ENCODE measurements around the gene RBM14. TPM values are rescaled to one million over a fixed set of nuclear protein-coding genes. Genes with fewer than 3 reads are reported as not detected.

Gene RBM14
- total and polyA plus RNA-seq, 9 of the 15 experiments (the other 6 are each of a cell fraction or from before 2014, with no cell fraction given), result 5.5 to 131 (median 42.6) TPM

DNA sequence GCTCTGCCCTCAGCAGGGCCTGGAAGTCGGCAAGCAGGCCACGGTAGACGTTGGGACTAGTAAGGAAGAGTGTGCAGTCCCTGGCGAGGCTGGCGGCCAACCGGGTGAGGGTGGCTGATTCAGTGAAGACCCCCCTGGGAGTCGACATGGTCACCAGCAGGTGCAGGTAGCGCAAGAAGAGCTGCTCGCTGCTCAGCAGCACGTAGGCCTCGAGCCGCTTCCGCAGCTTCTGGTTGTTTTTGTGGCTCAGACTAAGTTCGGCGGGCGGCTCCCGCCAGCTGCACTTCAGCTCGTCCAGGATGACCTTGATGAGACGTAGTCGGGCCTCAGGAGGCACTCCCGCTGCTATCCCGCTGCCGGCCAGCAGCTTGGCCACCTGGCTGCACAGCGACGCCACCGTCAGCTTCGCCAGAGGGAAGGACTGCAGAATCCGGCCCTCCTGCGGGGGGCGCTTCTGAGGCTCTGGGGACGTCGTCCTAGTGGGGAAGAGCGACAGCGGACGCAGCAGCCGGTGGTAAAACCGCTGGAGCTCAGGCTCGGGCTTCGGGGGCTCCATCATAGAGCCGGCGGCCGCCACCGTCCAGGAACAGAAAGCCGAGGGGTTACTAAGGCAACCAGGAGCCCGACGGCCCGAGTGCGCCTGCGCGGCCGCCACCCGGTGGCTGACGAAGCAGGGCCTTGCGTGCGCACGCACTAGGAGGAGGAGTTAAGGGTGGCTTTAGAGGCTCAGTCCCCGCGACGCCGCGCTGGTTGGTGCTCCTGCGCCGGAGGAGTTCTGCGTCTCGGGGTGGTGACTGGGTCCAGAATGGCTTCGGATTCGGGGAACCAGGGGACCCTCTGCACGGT lies 23.8 kb upstream of the RBM14 start, which contains the start of the genes CCDC87 and CCS (continued):
- TF ChIP-seq, protein P1, sequence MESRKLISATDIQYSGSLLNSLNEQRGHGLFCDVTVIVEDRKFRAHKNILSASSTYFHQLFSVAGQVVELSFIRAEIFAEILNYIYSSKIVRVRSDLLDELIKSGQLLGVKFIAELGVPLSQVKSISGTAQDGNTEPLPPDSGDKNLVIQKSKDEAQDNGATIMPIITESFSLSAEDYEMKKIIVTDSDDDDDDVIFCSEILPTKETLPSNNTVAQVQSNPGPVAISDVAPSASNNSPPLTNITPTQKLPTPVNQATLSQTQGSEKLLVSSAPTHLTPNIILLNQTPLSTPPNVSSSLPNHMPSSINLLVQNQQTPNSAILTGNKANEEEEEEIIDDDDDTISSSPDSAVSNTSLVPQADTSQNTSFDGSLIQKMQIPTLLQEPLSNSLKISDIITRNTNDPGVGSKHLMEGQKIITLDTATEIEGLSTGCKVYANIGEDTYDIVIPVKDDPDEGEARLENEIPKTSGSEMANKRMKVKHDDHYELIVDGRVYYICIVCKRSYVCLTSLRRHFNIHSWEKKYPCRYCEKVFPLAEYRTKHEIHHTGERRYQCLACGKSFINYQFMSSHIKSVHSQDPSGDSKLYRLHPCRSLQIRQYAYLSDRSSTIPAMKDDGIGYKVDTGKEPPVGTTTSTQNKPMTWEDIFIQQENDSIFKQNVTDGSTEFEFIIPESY (CRISPR knock-in tag; IDR thresholded peaks at IDR 0.05), result peak; percentile 80
- TF ChIP-seq RAD21 (CRISPR knock-in tag; conservative IDR thresholded peaks at IDR 0.05 in 1 of 2, IDR thresholded peaks at IDR 0.05 in 1 of 2) (peak; percentile 51 to 56; a peak in 3 of 4 replicates), IFI16 (CRISPR knock-in tag; IDR thresholded peaks at IDR 0.05) (no peak), BRCA1 (IDR thresholded peaks at IDR 0.05) (no peak), BRCA1 (CRISPR knock-in tag; IDR thresholded peaks at IDR 0.05) (no peak), CBX3 (IDR thresholded peaks at IDR 0.05; ENCODE audit: borderline replicate concordance in 1 of 2, low read length in 2 of 2) (peak in 1 of 2 experiments; percentile 80; a peak in 1 of 3 replicates), DIDO1 (tag; IDR thresholded peaks at IDR 0.05; ENCODE audit: low read depth) (no peak), CTCF (IDR thresholded peaks at IDR 0.05 in 2 of 3, conservative IDR thresholded peaks at IDR 0.05 in 1 of 3; ENCODE audit: insufficient read depth in 2 of 3, low read depth in 1 of 3, low read length in 3 of 3) (peak; percentile 96 to 99 (median 99)), ZNF140 (CRISPR knock-in tag; IDR thresholded peaks at IDR 0.05) (no peak)
- TF ChIP-seq, protein P2, sequence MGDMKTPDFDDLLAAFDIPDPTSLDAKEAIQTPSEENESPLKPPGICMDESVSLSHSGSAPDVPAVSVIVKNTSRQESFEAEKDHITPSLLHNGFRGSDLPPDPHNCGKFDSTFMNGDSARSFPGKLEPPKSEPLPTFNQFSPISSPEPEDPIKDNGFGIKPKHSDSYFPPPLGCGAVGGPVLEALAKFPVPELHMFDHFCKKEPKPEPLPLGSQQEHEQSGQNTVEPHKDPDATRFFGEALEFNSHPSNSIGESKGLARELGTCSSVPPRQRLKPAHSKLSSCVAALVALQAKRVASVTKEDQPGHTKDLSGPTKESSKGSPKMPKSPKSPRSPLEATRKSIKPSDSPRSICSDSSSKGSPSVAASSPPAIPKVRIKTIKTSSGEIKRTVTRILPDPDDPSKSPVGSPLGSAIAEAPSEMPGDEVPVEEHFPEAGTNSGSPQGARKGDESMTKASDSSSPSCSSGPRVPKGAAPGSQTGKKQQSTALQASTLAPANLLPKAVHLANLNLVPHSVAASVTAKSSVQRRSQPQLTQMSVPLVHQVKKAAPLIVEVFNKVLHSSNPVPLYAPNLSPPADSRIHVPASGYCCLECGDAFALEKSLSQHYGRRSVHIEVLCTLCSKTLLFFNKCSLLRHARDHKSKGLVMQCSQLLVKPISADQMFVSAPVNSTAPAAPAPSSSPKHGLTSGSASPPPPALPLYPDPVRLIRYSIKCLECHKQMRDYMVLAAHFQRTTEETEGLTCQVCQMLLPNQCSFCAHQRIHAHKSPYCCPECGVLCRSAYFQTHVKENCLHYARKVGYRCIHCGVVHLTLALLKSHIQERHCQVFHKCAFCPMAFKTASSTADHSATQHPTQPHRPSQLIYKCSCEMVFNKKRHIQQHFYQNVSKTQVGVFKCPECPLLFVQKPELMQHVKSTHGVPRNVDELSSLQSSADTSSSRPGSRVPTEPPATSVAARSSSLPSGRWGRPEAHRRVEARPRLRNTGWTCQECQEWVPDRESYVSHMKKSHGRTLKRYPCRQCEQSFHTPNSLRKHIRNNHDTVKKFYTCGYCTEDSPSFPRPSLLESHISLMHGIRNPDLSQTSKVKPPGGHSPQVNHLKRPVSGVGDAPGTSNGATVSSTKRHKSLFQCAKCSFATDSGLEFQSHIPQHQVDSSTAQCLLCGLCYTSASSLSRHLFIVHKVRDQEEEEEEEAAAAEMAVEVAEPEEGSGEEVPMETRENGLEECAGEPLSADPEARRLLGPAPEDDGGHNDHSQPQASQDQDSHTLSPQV (IDR thresholded peaks at IDR 0.05), result peak; percentile 58; the same call in 1 of the 2 replicates
- TF ChIP-seq, protein P3, sequence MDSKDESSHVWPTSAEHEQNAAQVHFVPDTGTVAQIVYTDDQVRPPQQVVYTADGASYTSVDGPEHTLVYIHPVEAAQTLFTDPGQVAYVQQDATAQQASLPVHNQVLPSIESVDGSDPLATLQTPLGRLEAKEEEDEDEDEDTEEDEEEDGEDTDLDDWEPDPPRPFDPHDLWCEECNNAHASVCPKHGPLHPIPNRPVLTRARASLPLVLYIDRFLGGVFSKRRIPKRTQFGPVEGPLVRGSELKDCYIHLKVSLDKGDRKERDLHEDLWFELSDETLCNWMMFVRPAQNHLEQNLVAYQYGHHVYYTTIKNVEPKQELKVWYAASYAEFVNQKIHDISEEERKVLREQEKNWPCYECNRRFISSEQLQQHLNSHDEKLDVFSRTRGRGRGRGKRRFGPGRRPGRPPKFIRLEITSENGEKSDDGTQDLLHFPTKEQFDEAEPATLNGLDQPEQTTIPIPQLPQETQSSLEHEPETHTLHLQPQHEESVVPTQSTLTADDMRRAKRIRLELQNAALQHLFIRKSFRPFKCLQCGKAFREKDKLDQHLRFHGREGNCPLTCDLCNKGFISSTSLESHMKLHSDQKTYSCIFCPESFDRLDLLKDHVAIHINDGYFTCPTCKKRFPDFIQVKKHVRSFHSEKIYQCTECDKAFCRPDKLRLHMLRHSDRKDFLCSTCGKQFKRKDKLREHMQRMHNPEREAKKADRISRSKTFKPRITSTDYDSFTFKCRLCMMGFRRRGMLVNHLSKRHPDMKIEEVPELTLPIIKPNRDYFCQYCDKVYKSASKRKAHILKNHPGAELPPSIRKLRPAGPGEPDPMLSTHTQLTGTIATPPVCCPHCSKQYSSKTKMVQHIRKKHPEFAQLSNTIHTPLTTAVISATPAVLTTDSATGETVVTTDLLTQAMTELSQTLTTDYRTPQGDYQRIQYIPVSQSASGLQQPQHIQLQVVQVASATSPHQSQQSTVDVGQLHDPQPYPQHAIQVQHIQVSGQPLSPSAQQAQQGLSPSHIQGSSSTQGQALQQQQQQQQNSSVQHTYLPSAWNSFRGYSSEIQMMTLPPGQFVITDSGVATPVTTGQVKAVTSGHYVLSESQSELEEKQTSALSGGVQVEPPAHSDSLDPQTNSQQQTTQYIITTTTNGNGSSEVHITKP (IDR thresholded peaks at IDR 0.05; ENCODE audit: partially characterized antibody), result peak; percentile 58

Measured in K562 (cell line).